Bronchial smooth muscle cell (primary cell): ENCODE results near the gene UBN1. TPM values are rescaled to one million over a fixed set of nuclear protein-coding genes. Genes with fewer than 3 reads are reported as not detected.

Experiments used
- total RNA-seq: library from RNA; depleted of rRNA; stranded (reverse); fragments of >200 nt; gene quantifications from 2 replicates; pipeline ENCODE4 v1.2.1, GENCODE V29; 2014

UBN1 gene
- 12.8 and 15.2 TPM in 2 replicates for total RNA-seq

GRCh38 chr16:4846901-4847773 is at the start of gene UBN1, which contains the start of gene GLYR1:
Gene UBN1 (plus strand): TSS chr16:4847481. CDS start chr16:4852918, 5,437 bp downstream.
Gene GLYR1 (minus strand): TSS chr16:4847288. CDS start chr16:4847265, 23 bp downstream.

GRCh38 chr16:4801962-4802658 is 45.2 kb upstream of the UBN1 start, which contains the start of gene ROGDI:
Gene ROGDI (minus strand): TSS chr16:4802633. CDS start chr16:4802571, 62 bp downstream.

Other genes with a start within 250 kb of the UBN1 start
- 3.3 and 3.9 TPM in 2 replicates for gene UBALD1, start 232.6 kb upstream of the UBN1 start, total RNA-seq
- gene MGRN1, start 222.7 kb upstream of the UBN1 start, total RNA-seq = 20.3 and 21.6 TPM in 2 replicates
- 22.7 and 23.6 TPM in 2 replicates for gene NUDT16L1, start 153.9 kb upstream of the UBN1 start, total RNA-seq
- gene ANKS3, start 113.2 kb upstream of the UBN1 start, total RNA-seq = 19.4 and 29.6 TPM in 2 replicates
- gene DNAAF8, start 112.9 kb upstream of the UBN1 start, total RNA-seq = 0.63 and 0.94 TPM in 2 replicates
- gene ZNF500, start 80.3 kb upstream of the UBN1 start, total RNA-seq = 4.7 and 5.2 TPM in 2 replicates
- gene SEPTIN12, start 59.1 kb upstream of the UBN1 start, total RNA-seq = not detected in 2 replicates
- not detected in 2 replicates for gene SMIM22, start 52.1 kb upstream of the UBN1 start, total RNA-seq
- 14.9 and 18.3 TPM in 2 replicates for gene ROGDI, start 44.8 kb upstream of the UBN1 start, total RNA-seq
- 31.2 and 33.7 TPM in 2 replicates for gene GLYR1, start 193 bp upstream of the UBN1 start, total RNA-seq
- 33.4 and 46.3 TPM in 2 replicates for gene PPL, start 89.7 kb downstream of the UBN1 start, total RNA-seq
- 0.32 and 0.94 TPM in 2 replicates for gene SEC14L5, start 110.8 kb downstream of the UBN1 start, total RNA-seq
- 13.2 and 21.5 TPM in 2 replicates for gene NAGPA, start 186.5 kb downstream of the UBN1 start, total RNA-seq
- 2.5 TPM in 1 of 2 replicates, not detected in the other for gene C16orf89, start 218.5 kb downstream of the UBN1 start, total RNA-seq
- gene ALG1, start 224.4 kb downstream of the UBN1 start, total RNA-seq = 30.1 and 32.0 TPM in 2 replicates